ENCODE results near the gene DHRS7C. TPM values are rescaled to one million over a fixed set of nuclear protein-coding genes. Genes with fewer than 3 reads are reported as not detected.

DHRS7C gene
- total RNA-seq, 1 experiment from 2014 or later: not detected

DNA sequence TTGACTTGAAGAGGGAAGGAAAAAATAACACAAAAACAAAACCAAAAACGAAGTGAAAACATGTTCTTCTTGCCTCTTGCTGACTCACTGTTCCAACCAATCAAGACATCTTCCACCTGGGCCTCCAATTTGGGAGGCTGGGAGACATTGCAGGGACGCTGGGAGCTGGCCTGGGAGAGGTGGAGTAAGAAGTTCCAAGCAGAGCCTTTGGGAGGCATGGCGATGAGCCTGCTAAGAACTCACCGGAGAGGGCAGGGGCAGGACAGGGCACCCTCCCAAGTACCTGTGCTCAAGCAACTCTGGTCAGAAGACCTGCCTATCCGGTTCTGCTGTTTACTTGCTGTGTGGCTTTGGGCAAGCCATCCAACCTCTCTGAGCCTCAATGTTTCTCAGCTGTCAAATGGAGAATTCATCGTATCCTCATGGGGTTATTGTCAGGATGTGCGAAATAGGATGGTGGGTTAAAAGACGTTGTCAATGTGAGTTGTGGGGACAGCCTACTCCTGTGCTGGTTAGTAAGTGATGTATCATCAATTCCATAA lies 33.5 kb upstream of the DHRS7C start:
- ChIA-PET CTCF (interaction anchor here (1.0 to 2.2 kb wide), 3 partner anchors 21 to 104 kb away, joined by 3 to 5 read pairs (median 5); no protein-coding TSS in a partner anchor), POLR2A (no interaction called here)
- H3K27ac Mint-ChIP-seq: no peak overlapping the region
- no peaks in the 10 kb centered on the region; the same call in 1 of the 2 replicates for H3K27me3 Mint-ChIP-seq (ENCODE audit: low read depth)
- H3K4me1 Mint-ChIP-seq: peaks cover 4% of the 10 kb centered on the region
- H3K36me3 Mint-ChIP-seq: no peaks in the 10 kb centered on the region
- TF ChIP-seq, protein P1, sequence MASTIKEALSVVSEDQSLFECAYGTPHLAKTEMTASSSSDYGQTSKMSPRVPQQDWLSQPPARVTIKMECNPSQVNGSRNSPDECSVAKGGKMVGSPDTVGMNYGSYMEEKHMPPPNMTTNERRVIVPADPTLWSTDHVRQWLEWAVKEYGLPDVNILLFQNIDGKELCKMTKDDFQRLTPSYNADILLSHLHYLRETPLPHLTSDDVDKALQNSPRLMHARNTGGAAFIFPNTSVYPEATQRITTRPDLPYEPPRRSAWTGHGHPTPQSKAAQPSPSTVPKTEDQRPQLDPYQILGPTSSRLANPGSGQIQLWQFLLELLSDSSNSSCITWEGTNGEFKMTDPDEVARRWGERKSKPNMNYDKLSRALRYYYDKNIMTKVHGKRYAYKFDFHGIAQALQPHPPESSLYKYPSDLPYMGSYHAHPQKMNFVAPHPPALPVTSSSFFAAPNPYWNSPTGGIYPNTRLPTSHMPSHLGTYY (CRISPR knock-in tag; IDR thresholded peaks at IDR 0.05): no peak
- TF ChIP-seq TP53 (CRISPR knock-in tag; IDR thresholded peaks at IDR 0.05) (no peak), RORB (CRISPR knock-in tag; IDR thresholded peaks at IDR 0.05) (no peak), TCF7 (CRISPR knock-in tag; IDR thresholded peaks at IDR 0.05; ENCODE audit: low read depth) (no peak), CBFB (CRISPR knock-in tag; IDR thresholded peaks at IDR 0.05; ENCODE audit: low read depth) (no peak), SMAD3 (CRISPR knock-in tag; IDR thresholded peaks at IDR 0.05; ENCODE audit: borderline replicate concordance) (no peak), ZNF671 (CRISPR knock-in tag; IDR thresholded peaks at IDR 0.05) (no peak), PRDM15 (CRISPR knock-in tag; IDR thresholded peaks at IDR 0.05) (no peak), ESRRA (CRISPR knock-in tag; IDR thresholded peaks at IDR 0.05; ENCODE audit: borderline replicate concordance) (no peak), IRF1 (CRISPR knock-in tag; IDR thresholded peaks at IDR 0.05) (no peak), TEAD4 (CRISPR knock-in tag; IDR thresholded peaks at IDR 0.05) (no peak), ZNF263 (CRISPR knock-in tag; IDR thresholded peaks at IDR 0.05; ENCODE audit: low read depth) (no peak), PRRX2 (CRISPR knock-in tag; IDR thresholded peaks at IDR 0.05) (no peak), MXD4 (CRISPR knock-in tag; IDR thresholded peaks at IDR 0.05; ENCODE audit: borderline replicate concordance) (no peak), MYBL2 (CRISPR knock-in tag; IDR thresholded peaks at IDR 0.05) (no peak)
- TF ChIP-seq, protein P2, sequence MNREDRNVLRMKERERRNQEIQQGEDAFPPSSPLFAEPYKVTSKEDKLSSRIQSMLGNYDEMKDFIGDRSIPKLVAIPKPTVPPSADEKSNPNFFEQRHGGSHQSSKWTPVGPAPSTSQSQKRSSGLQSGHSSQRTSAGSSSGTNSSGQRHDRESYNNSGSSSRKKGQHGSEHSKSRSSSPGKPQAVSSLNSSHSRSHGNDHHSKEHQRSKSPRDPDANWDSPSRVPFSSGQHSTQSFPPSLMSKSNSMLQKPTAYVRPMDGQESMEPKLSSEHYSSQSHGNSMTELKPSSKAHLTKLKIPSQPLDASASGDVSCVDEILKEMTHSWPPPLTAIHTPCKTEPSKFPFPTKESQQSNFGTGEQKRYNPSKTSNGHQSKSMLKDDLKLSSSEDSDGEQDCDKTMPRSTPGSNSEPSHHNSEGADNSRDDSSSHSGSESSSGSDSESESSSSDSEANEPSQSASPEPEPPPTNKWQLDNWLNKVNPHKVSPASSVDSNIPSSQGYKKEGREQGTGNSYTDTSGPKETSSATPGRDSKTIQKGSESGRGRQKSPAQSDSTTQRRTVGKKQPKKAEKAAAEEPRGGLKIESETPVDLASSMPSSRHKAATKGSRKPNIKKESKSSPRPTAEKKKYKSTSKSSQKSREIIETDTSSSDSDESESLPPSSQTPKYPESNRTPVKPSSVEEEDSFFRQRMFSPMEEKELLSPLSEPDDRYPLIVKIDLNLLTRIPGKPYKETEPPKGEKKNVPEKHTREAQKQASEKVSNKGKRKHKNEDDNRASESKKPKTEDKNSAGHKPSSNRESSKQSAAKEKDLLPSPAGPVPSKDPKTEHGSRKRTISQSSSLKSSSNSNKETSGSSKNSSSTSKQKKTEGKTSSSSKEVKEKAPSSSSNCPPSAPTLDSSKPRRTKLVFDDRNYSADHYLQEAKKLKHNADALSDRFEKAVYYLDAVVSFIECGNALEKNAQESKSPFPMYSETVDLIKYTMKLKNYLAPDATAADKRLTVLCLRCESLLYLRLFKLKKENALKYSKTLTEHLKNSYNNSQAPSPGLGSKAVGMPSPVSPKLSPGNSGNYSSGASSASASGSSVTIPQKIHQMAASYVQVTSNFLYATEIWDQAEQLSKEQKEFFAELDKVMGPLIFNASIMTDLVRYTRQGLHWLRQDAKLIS (CRISPR knock-in tag; IDR thresholded peaks at IDR 0.05; ENCODE audit: borderline replicate concordance): no peak
- TF ChIP-seq, protein P3, sequence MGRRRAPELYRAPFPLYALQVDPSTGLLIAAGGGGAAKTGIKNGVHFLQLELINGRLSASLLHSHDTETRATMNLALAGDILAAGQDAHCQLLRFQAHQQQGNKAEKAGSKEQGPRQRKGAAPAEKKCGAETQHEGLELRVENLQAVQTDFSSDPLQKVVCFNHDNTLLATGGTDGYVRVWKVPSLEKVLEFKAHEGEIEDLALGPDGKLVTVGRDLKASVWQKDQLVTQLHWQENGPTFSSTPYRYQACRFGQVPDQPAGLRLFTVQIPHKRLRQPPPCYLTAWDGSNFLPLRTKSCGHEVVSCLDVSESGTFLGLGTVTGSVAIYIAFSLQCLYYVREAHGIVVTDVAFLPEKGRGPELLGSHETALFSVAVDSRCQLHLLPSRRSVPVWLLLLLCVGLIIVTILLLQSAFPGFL (CRISPR knock-in tag; IDR thresholded peaks at IDR 0.05; ENCODE audit: borderline replicate concordance): no peak
- H3K9me3 Mint-ChIP-seq: peaks cover 4% of the 10 kb centered on the region
- no peak overlapping the region for H3K4me3 Mint-ChIP-seq
- DNase-seq (ENCODE audit: low spot score): no peak
- no peak for ATAC-seq

Measured in WTC11 (cell line).